Fibroblast of skin of left biceps (primary cell): ENCODE measurements around the gene B4GALNT4.
"Not testable (repeated sequence)": the region's sequence is repeated elsewhere in the genome, so short reads cannot be mapped to it uniquely, and the experiment has no call there.

Experiments used
- DNase-seq, 2 experiments: peaks; one replicate each; pipeline ENCODE4 v3.0.0-alpha.2; 2013; ENCODE audit warnings: low read depth in 2 of 2

The B4GALNT4 gene

GRCh38 chr11:369336-370018 is at the start of gene B4GALNT4:
Gene B4GALNT4, plus strand, starts transcription at chr11:369499. Its CDS starts 305 bp downstream, at chr11:369804.
- DNase-seq = no peak

GRCh38 chr11:319888-320273 is 49.4 kb upstream of the B4GALNT4 start:
- DNase-seq = not testable (repeated sequence)

GRCh38 chr11:324156-324555 is 45.1 kb upstream of the B4GALNT4 start:
- DNase-seq = no peak

GRCh38 chr11:324593-325517 is 44.4 kb upstream of the B4GALNT4 start:
- DNase-seq = not testable (repeated sequence)

- DNase-seq = no peak
Measured at GRCh38 chr11:325796-326591, 43.3 kb upstream of the B4GALNT4 start.

GRCh38 chr11:326592-326841 is 42.8 kb upstream of the B4GALNT4 start:
- no peak for DNase-seq

- DNase-seq = no peak
Measured at GRCh38 chr11:326842-327580, 42.3 kb upstream of the B4GALNT4 start.

GRCh38 chr11:327581-327923 is 41.7 kb upstream of the B4GALNT4 start:
- no peak for DNase-seq

GRCh38 chr11:328012-328411 is 41.3 kb upstream of the B4GALNT4 start:
- no peak for DNase-seq

GRCh38 chr11:328516-329100 is 40.7 kb upstream of the B4GALNT4 start:
- not testable (repeated sequence) for DNase-seq

- no peak for DNase-seq
Measured at GRCh38 chr11:329886-330253, 39.4 kb upstream of the B4GALNT4 start.

- no peak for DNase-seq
Measured at GRCh38 chr11:330307-330693, 39.0 kb upstream of the B4GALNT4 start.

- DNase-seq = no peak
Measured at GRCh38 chr11:330694-331357, 38.5 kb upstream of the B4GALNT4 start.

- DNase-seq = no peak
Measured at GRCh38 chr11:331358-332060, 37.8 kb upstream of the B4GALNT4 start.

GRCh38 chr11:332651-333480 is 36.4 kb upstream of the B4GALNT4 start:
- DNase-seq = no peak

- DNase-seq = not testable (repeated sequence)
Measured at GRCh38 chr11:333616-334263, 35.6 kb upstream of the B4GALNT4 start.

- DNase-seq = no peak
Measured at GRCh38 chr11:334264-334994, 34.9 kb upstream of the B4GALNT4 start.
